ENCODE measurements around the gene STK17B. TPM values are rescaled to one million over a fixed set of nuclear protein-coding genes. Genes with fewer than 3 reads are reported as not detected.

STK17B gene
- total RNA-seq, 1 experiment from 2014 or later: 19.8 TPM

DNA sequence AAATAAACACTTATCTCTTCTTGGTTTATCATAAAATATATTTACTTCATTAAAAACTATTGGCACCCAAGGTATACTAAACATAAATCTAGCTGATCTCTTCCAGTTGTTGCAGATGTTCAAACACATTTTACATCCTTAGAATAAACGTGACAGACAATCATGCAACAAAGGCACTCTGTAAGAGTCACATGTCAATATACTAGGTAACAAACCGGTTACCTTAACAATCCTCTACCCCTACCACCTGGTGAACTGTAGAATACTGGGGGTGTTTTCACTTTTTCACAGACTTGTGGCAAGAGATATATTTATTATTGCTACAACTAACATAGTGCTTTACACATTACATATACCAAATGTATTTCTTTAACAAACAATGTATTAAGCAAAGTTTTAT is 15.8 kb downstream of the STK17B start:
- DNase-seq (ENCODE audit: low spot score): no peak

- DNase-seq (ENCODE audit: low spot score): no peak
These were observed 17.9 kb downstream of the STK17B start for GRCh38 chr2:196153480-196153879.

- DNase-seq (ENCODE audit: low spot score): no peak
These were observed 21.4 kb downstream of the STK17B start for GRCh38 chr2:196149948-196150347.

GRCh38 chr2:196148736-196149135 is 22.6 kb downstream of the STK17B start:
- DNase-seq (ENCODE audit: low spot score): no peak

GRCh38 chr2:196145256-196145655 is 26.1 kb downstream of the STK17B start:
- DNase-seq (ENCODE audit: low spot score): no peak

GRCh38 chr2:196144513-196145126 is 26.8 kb downstream of the STK17B start:
- DNase-seq (ENCODE audit: low spot score): no peak

- DNase-seq (ENCODE audit: low spot score): no peak
These were observed 27.6 kb downstream of the STK17B start for GRCh38 chr2:196143730-196144131.

GRCh38 chr2:196142825-196143224 is 28.6 kb downstream of the STK17B start:
- DNase-seq (ENCODE audit: low spot score): no peak

DNA sequence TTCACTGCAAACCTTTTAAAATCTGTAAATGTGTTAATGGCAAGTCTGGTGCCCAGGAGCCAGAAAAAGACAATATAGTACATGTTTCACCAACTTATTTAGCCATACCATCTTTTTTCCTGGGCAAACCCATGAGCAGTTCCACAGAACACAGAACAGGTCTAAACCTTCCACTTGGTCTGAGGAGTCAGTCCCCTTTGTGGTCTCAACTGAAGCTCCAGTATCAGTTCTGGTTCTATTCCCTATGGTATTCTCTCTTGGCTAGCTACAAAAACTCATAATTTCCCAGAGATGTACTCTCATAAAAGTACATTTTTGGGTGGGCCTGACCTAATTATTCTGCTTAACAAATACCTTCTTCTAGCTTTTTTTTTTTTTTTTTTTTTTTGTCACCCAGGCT is 31.2 kb downstream of the STK17B start:
- no peak for DNase-seq (ENCODE audit: low spot score)

GRCh38 chr2:196137271-196137670 is 34.1 kb downstream of the STK17B start:
- DNase-seq (ENCODE audit: low spot score): no peak

- no peak for DNase-seq (ENCODE audit: low spot score)
These were observed 35.2 kb downstream of the STK17B start for GRCh38 chr2:196136151-196136550.

GRCh38 chr2:196131949-196132925 is 39.1 kb downstream of the STK17B start:
- no peak for DNase-seq (ENCODE audit: low spot score)

DNA sequence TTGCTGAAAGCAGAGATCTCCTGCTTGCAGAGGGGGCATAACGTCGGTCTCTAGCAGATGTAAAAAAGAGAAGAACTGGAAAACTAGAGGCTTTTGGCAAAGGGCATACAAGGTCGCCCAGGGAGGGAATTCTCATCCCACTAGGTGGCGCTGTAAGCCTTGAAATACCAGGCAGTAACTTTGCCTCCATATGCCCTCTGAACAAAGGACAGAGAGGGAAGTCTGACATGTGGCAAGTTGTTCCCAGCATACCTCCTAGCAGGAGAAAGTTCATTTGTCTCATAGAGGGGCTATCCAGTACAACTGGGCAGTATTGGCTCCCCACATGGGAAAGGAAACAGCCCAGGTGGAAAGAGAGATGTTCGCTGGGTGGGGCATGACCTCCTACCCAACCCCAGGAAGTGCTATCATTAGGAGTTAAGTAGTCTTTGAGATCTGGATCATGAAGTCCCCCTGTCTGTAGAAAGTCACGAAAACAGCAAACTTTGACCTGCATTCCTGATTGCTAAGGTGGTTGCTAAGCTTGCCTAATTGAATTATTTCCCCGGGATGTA is 39.9 kb downstream of the STK17B start:
- peak; percentile 69 for DNase-seq (ENCODE audit: low spot score)

- DNase-seq (ENCODE audit: low spot score): no peak
These were observed 41.1 kb downstream of the STK17B start for GRCh38 chr2:196130039-196130825.

DNA sequence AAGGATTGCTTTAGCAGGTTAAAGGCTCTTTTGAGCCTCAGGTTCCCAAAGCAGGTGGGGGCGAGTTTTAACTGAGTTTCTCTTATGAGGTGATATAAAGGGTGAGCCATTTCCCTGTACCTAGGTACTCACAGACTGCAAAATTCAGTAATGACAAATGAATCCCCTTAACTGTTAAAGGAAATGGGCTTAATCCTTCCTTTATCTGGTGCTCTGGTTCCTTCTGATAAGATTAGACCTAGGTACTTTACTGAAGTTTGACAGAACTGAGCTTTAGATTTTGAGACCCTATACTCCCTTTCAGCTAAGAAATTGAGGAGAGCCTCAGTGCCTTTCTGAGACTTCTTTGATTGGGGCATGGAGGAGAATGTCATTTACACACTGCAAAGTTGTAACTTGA is 42.6 kb downstream of the STK17B start:
- DNase-seq (ENCODE audit: low spot score): no peak

DNA sequence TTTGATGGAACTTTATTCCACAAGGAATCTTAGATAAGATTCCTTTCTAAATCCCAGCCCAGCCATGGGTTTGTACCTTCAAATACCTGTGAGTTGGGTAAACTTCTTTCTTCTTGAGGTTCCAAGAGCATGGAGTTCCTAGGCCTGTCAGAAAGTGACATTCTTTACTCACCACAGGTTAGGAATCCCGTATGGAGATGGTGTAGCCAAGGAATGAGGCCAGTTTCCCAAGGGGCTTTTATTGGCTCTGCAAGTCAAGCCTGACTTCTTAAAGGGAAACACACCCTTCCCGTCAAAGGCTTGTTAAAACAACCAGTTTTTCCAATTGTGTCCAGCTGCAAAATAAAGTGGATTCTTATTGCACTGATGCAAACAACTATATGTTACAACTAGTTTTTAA is 45.8 kb downstream of the STK17B start:
- no peak for DNase-seq (ENCODE audit: low spot score)

GRCh38 chr2:196123679-196124373 is 47.6 kb downstream of the STK17B start:
- DNase-seq (ENCODE audit: low spot score): no peak

DNA sequence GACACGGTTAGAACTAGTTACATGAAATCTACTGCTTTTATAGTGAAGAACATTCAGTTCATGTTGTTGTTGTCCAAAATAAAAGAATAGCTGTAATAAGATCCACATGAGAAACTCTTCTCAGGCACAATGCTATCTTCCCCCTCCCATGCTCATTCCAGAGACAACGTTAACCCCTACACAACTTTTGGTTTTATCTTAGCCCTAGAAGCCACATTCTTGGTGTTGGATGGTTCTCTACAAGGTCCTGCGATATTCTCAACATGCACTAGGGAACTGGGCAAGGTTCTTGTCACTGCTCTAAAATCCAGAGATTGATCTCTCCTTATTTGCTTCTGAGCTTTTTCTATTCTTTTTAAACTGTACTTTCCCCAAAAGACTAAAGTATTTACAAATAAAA is 51.5 kb downstream of the STK17B start:
- no peak for DNase-seq (ENCODE audit: low spot score)

GRCh38 chr2:196117214-196117705 is 54.1 kb downstream of the STK17B start:
- DNase-seq (ENCODE audit: low spot score): no peak

DNA sequence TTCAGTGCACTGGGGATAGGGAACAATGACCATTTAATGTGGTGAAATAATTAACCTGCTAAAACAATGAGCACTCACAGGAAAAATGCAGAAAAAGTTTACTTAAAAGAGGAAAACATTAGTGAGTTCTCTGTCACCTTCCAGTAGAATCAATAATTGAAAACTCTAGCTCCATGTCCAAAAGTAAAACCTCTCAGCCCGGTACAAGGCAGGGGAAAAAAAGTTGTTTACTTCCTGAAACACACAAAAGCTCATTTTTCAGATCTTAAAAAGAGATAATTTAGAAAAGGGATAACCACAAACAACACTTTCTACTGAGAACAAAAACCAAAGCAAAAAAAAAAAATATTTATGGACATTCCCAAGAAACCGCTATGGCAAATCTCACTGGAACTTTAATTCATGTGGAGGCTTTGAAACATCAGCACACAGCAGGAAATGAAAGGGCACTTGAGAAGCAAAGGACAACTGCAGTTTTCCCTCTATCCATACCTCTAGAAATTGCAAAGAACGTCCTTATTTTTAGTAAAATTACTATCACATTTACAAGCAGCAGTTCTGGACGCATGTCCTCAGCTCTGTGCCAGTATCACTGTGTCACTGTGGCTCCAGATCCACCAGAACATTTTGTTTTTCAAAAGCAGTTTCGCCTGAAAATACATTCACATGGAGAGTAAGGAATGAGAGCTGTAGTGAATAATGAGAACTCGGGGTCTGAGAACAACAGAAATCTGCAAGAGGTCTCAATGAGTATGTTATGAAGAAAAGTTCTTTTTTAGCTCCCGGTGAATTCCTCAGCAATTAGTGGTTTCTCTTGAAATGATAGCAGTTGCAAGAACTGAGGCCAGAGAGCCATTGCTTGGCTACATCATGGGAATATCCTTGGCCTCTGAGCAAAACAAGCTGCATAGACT is 58.1 kb downstream of the STK17B start:
- DNase-seq (ENCODE audit: low spot score): peak; percentile 67

Measured in H4 (cell line).